HG02840 (cell line): ENCODE results near the gene LYRM1.
"Not testable (repeated sequence)": the region's sequence is repeated elsewhere in the genome, so short reads cannot be mapped to it uniquely, and the experiment has no call there.

Source experiments
- ATAC-seq: cut with Tn5 transposase; IDR thresholded peaks from one replicate; pipeline ENCODE4 v1.9.1; 2021; ENCODE audit warnings: mild to moderate bottlenecking, moderate library complexity, moderate number of reproducible peaks; ENCODE audit not compliant: unreplicated experiment, low FRiP score

LYRM1 gene

GRCh38 chr16:20900299-20901067 is at the start of gene LYRM1, which contains the start of gene DCUN1D3:
TSS of gene LYRM1 (plus strand) at chr16:20900771. CDS start at chr16:20915556, 14,785 bp downstream.
TSS of gene DCUN1D3 (minus strand) at chr16:20900358. CDS start at chr16:20862538, 37,820 bp downstream.
- peak; percentile 76 for ATAC-seq

GRCh38 chr16:20850981-20851380 is 49.6 kb upstream of the LYRM1 start:
- ATAC-seq: no peak

- ATAC-seq: no peak
These were observed 49.0 kb upstream of the LYRM1 start for GRCh38 chr16:20851601-20852000.

- no peak for ATAC-seq
These were observed 47.4 kb upstream of the LYRM1 start for GRCh38 chr16:20853143-20853542.

GRCh38 chr16:20853981-20854620 is 46.5 kb upstream of the LYRM1 start:
- ATAC-seq: no peak

GRCh38 chr16:20854963-20855362 is 45.6 kb upstream of the LYRM1 start:
- ATAC-seq: no peak

- ATAC-seq: no peak
These were observed 43.3 kb upstream of the LYRM1 start for GRCh38 chr16:20857281-20857680.

GRCh38 chr16:20859229-20859628 is 41.3 kb upstream of the LYRM1 start:
- no peak for ATAC-seq

GRCh38 chr16:20859699-20860098 is 40.9 kb upstream of the LYRM1 start:
- ATAC-seq: no peak

GRCh38 chr16:20860361-20860760 is 40.2 kb upstream of the LYRM1 start:
- ATAC-seq: no peak

GRCh38 chr16:20860995-20861394 is 39.6 kb upstream of the LYRM1 start:
- not testable (repeated sequence) for ATAC-seq

GRCh38 chr16:20862162-20862960 is 38.2 kb upstream of the LYRM1 start:
- ATAC-seq: no peak

GRCh38 chr16:20864376-20864775 is 36.2 kb upstream of the LYRM1 start:
- ATAC-seq: not testable (repeated sequence)

- no peak for ATAC-seq
These were observed 35.0 kb upstream of the LYRM1 start for GRCh38 chr16:20865420-20866131.

- no peak for ATAC-seq
These were observed 34.3 kb upstream of the LYRM1 start for GRCh38 chr16:20866145-20866772.

- no peak for ATAC-seq
These were observed 33.8 kb upstream of the LYRM1 start for GRCh38 chr16:20866801-20867200.

GRCh38 chr16:20867585-20867984 is 33.0 kb upstream of the LYRM1 start:
- ATAC-seq: no peak

- ATAC-seq: no peak
These were observed 31.7 kb upstream of the LYRM1 start for GRCh38 chr16:20868890-20869289.

- no peak for ATAC-seq
These were observed 30.3 kb upstream of the LYRM1 start for GRCh38 chr16:20870122-20870820.
